Measurements from ENCODE around the gene DRC1.
A peak's percentile ranks its signal among the peaks of the same experiment; 100 is the strongest.
"Not testable (repeated sequence)": the region's sequence is repeated elsewhere in the genome, so short reads cannot be mapped to it uniquely, and the experiment has no call there.

Gene DRC1

DNA sequence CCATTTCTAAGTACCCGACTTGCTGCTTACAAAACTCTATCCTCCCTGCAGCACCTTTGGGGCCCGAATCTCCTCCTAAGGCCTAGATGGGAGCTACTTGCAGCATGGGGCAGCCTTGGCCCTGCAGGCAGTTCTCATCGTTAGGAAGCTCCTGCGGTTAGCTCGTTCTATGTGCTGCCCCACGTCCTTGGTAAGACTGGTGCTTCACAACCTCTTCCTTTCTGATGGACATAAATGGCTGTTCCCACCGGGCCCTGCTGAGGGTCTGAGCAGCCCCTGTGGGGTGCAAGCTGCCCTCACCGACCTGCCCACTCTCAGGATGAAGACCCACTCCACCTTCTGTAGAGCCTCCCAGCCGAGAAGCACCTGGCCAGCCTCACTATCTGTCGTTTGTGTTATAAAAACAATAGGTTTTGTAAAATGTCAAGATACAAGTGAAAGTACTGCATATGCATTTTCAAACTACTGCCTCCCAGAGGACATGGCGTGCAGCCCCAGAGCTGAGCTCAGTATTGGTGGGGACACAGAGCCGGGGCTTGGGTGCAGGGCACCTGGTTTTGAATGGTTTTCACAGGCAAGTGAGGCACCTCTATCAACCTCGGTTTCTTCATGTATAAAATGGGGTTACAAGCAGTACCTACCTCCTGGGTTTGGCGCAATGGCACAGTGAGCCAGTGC is 56.8 kb downstream of the DRC1 start:
- TF ChIP-seq POLR2A (IDR thresholded peaks at IDR 0.05; ENCODE audit: low read depth, low read length), result no peak
- FAIRE-seq (no peak), DNase-seq (ENCODE audit: insufficient read length, low spot score) (no peak)

DNA sequence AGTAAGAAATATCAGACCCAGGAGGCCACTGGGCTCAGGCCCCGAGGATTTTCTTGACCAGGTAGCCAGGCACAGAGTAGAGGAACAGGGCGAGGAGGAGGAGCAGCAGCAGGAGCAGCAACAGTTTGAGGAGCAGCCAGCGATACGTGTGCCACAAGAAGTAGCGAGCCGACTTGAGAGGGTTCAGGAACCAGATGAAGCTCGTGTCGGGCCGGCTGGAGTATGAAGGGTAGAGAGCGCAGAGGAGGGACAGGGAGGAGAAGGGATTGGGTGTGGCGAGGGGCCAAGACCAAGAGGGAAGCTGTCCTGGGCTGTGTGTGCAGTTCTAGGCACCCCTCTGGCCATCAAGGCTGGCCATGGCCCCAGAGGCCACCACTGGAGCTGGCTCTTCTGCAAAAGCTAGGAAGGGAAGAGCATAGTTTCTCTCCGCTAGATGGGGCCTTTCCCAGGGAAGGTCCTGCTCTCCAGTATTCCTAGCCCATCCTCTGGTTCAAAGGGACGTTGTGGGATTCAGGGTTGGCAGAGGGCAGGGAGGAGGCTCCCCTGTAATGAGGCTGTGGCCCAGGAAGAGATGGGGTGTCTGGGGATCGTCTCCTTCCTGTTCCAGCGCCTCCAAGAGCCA is 58.4 kb downstream of the DRC1 start:
- no peak for TF ChIP-seq POLR2A (IDR thresholded peaks at IDR 0.05; ENCODE audit: low read depth, low read length)
- DNase-seq (ENCODE audit: insufficient read length, low spot score) (no peak), FAIRE-seq (no peak)

DNA sequence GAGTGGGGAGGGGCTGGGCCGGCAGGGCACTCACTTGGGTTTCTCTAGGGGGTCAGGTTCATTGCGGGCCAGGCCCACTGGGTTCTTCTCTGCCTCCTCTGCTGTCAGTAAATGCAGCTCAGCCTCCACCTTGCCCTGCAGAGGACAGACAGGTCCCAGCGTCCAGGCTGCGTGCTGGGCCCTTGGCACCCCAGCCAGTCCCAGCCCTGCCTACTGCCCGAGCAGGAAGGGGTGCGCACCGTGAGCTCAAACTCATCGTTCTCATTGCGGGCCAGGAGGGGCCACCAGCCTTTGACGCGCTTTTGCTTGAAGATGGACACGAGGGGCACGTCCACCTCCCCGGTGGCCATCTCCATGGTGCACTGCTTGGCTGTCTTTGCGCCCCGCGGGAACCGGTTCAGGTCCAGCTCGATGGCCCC is 58.9 kb downstream of the DRC1 start:
- no peak for FAIRE-seq
- no peak for TF ChIP-seq POLR2A (IDR thresholded peaks at IDR 0.05; ENCODE audit: low read depth, low read length)
- DNase-seq (ENCODE audit: insufficient read length, low spot score), result no peak

DNA sequence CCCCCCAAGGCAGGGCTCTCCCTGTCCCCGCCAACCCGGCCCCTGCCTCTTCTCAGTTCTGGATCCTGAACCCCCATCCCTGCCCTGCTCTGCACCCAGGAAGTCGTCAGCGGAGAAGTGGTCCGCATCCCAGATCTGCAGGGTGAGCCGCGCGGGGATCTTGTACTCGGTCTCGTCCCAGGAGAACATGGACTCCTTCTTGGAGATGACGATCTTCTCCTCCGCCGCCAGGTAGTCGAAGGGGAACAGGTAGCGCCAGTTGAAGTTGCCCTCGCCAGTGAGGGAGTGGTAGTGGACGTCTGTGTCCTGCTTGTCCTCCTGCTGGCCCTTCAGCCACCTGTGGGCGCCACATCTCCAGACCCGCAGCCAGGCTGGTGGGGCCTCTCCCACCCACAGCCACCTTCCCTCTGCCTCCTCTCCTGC is 59.9 kb downstream of the DRC1 start:
- DNase-seq (ENCODE audit: insufficient read length, low spot score), result no peak
- TF ChIP-seq POLR2A (IDR thresholded peaks at IDR 0.05; ENCODE audit: low read depth, low read length), result no peak
- no peak for FAIRE-seq

DNA sequence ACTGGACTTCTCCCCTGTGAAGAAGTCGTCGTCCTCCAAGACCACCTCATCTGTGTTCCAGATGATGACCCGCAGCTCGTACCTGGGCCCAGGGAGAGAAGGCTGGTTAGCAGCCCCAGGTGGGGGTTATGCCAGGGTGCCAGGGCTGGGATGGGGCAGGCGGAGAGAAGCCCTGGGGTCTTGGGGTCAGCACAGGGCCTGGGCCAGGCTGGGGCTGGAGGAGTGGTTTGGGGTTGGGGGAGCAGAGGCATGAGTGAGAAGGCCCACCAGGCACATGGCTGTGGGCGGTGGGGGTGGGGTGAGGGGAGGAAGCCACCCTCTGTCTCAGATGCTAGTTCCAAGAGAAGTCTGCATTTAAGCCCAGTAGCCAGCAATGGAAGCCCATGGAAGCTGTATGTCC is 60.4 kb downstream of the DRC1 start:
- DNase-seq (ENCODE audit: insufficient read length, low spot score), result no peak
- FAIRE-seq, result no peak
- no peak for TF ChIP-seq POLR2A (IDR thresholded peaks at IDR 0.05; ENCODE audit: low read depth, low read length)

DNA sequence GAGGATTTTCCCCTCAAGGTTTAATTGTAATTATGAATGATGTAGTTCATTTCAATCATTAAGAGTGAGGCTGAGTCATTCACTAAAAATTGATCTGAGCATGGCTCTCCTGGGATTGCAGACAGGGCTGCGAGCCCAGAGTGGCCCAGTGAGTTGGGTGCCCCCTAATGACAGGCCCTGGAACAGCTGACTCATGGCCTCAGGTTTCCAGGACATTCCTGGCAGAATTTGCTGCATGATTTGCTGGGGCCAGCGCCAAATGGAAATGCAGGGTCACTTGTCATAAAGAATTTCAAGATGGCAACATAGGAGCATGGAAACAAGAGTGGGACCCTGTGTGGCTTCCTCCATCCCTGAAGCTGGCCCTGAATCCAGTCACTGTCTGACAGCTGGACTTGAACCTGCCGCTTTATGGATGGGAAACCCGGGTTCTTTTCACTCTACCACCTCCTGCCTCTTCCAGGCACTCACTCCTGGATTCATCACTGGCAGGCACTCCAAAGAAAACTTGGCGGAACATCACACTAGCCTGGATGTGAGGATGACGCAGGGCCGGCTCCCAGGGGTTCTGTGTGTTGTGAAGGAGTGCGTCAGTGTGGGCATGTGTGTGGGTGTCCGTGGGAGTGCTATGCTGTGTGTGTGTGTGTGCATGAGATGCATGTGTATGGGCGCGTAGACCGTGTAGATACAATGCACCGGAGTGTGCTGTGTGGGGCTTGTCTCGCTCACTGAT is 61.0 kb downstream of the DRC1 start:
- no peak for TF ChIP-seq POLR2A (IDR thresholded peaks at IDR 0.05; ENCODE audit: low read depth, low read length)
- FAIRE-seq, result no peak
- peak; percentile 76 for DNase-seq (ENCODE audit: insufficient read length, low spot score)

DNA sequence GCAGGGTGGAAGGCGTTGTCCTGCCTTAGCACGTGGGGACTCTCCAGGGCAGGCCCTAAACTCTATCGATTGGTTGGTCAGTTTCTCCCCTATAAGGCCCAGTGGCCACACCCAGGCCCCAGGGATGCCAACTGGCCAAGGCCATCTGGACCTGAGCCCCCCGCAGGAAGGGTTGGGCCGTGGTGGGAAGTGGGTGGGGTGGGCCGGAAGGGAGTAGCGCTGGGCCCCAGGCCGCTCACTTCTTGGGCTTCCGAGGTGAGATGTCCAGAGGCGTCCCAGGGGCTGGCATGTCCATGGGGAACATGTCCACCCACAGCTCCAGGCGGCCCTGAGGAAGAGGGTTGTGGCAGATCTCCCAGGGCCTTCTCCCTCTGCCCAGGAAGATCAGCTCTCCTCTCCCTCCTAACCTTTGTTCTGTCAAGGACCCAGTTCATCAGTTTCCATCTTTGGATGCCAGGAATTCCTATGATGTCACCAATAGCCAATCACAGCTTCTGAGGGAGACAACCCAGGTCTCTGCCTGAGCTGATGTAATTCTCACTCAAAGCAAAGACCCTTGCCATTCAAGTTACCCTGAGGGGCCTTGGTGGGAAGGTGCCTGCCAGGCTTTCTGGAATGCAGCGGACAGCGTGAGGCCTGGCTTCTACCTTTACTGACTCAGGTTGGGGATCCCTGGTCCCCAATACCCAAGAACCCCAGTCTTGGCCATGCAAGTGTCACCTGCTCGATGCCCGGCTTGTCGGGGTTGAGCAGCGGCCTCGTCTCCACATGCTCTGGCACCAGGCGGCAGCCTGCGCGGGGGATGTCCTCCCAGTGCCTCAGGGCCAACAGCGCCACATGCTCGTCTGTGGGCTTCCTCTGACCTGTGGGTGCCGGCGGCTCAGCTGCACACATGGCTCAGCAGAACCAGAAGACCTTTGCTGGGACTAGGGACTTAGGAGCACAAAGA is 61.8 kb downstream of the DRC1 start:
- TF ChIP-seq POLR2A (IDR thresholded peaks at IDR 0.05; ENCODE audit: low read depth, low read length), result no peak
- FAIRE-seq (no peak), DNase-seq (ENCODE audit: insufficient read length, low spot score) (no peak)

DNA sequence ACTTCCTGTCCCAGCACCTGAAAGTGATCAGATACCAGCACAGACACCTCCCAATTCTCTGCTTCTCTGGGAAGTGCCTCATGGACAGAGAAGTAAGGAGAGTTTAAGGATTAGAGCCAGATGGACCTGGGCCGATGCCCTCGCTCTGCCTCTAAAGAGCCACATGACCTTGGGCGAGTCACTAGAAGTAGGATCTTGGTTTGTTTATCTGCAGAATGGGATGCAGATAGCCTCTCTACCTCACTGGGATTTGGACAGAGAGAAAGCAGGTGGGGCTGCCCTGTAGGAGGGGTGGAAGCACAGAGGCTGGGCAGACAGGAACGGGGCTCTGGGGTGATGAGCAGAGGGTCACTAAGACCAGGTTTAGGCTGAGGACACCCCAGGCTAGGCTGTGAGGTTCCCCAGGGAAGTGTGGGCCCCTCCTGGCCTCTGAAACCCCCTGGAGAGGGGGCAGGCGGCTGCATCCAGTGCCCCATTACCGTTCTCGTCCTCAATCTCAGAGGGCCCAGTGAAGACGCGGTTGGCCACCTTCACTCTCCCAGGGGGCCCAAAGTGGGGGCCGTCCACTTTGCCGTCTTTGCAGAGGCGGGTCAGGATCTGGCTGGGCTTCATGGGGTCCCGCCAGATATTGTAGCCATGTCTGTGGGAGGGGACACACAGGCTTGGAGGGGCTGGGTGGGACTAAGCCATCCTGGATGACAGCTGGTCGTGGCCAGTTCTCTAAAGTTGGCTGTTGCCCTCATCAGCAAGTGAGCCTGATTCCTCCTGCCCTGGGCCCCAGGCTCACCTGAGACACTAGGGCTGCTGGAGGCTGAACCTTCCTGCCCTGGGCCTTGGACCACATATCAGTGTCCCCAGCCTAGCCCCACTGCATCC is 62.9 kb downstream of the DRC1 start:
- TF ChIP-seq POLR2A (IDR thresholded peaks at IDR 0.05; ENCODE audit: low read depth, low read length), result no peak
- FAIRE-seq (no peak), DNase-seq (ENCODE audit: insufficient read length, low spot score) (no peak)

DNA sequence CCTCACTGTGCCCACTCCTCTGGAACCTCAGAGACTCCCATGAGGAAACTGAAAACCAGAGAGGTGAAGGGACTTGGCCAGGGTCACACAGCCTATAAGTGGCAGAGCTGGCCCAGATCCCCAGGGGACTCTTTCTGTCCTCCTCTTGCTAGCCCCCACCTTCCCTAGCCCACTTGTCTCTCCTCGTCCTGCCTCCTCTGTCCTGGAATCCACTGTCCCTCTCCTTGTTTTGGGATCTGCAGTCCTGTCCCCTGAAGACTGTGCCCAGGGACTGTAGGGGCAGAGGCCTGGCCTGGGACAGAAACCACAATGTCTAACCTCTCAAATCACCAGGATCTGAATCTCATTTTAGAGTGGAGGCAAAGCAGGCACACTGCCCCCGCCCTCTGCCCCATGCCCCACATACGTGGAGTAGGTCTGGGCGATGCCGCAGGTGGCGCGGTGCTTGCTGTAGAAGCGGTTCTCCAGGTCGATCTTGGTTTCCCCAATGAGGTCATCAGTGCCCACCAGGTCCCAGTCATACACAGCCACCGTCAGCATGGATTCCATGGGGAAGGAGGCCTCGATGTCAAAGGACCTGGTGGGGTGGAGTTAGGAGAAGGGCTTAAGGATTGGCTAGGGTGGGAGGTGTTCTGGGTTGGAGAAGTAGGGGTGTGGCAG is 63.7 kb downstream of the DRC1 start:
- FAIRE-seq, result no peak
- DNase-seq (ENCODE audit: insufficient read length, low spot score), result no peak
- TF ChIP-seq POLR2A (IDR thresholded peaks at IDR 0.05; ENCODE audit: low read depth, low read length), result no peak

DNA sequence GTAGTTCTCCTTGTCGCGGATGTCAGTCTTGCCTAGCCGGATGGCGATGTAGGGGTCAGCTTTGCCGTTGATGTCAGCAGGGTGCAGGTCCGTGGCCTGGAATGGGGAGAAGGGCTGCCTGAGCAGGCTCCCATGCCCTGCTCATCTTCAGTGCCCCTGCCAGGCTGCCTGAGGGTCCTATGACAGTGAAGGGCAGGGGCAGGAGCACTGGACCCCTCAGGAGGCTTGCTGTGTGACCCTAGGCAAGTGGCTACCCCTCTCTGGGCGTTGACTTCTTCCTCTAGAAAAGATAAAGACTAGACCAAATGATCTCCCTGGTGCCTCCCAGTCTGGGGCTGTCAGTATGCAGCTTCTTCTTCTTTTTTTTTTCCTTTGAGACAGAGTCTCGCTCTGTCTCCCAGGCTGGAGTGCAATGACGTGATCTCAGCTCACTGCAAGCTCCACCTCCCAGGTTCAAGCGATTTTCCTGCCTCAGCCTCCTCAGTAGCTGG is 64.3 kb downstream of the DRC1 start:
- no peak for FAIRE-seq
- DNase-seq (ENCODE audit: insufficient read length, low spot score), result no peak
- no peak for TF ChIP-seq POLR2A (IDR thresholded peaks at IDR 0.05; ENCODE audit: low read depth, low read length)

DNA sequence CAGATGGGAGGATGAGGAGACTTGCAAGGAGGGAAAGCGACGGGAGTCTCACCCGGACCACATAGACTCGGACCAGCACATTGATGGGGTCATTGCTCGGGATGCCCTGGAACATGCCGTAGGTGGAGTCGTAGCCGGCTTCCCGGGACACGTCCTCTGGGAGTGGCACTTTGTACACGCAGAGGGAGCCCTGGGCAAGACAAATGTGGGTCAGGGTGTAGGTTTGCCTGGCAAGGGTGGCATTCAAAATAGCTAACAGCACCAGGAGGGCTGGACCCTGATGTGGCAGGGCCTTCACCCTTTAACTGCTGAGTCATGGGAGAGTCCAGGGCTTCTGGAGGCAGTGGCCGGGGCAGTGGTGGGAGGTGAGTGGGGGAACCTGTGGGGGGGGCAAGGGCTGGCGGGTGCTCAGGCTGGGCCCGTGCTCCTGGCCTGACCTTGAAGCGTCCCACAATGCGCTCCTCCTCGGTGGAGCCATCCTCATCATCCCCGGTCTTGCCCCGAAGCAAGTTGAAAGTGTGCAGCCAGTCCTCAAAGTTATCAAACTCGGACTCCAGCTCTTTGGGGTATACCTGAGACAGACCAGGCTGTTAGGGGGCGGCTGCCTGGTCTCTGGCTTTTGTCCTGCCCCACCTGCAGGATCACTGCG is 65.1 kb downstream of the DRC1 start:
- FAIRE-seq (no peak), DNase-seq (ENCODE audit: insufficient read length, low spot score) (no peak)
- TF ChIP-seq POLR2A (IDR thresholded peaks at IDR 0.05; ENCODE audit: low read depth, low read length), result no peak

DNA sequence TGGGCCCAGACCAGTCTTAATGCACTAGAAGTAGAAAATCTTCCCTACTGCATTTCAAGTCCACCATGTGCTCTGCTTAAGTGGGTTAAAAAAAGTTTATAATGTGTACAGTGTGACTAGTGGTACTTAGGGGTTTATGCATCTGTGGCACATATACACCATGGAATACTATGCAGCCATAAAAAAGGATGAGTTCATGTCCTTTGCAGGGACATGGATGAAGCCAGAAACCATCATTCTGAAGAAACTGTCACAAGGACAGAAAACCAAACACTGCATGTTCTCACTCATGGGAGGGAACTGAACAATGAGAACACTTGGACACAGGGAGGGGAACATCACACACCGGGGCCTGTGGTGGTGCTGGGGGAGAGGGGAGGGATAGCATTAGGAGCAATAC is 66.8 kb downstream of the DRC1 start:
- not testable (repeated sequence) for DNase-seq (ENCODE audit: insufficient read length, low spot score); FAIRE-seq
